Activated T-helper 1 cell treated with anti-CD3 and anti-CD28 coated beads, Interleukin-12 subunit alpha, Interleukin-12 subunit beta, Interleukin-2, Interleukin-4 antibody, amounts not matched to agents 30 ng/mL and 10 ng/mL and 1 ng/mL, durations not matched to agents 14 hours and 24 hours and 36 hours (primary cell): ENCODE measurements around the gene LHFPL2. TPM values are rescaled to one million over a fixed set of nuclear protein-coding genes. Genes with fewer than 3 reads are reported as not detected.

ENCODE experiments used
- DNase-seq: peaks from one replicate; pipeline ENCODE4 v3.0.0; 2021; ENCODE audit warnings: low spot score
- H3K27ac Mint-ChIP-seq: one replicate; pipeline ENCODE4 v1.8.0; 2021; ENCODE audit warnings: mild to moderate bottlenecking, mixed read lengths
- H3K27me3 Mint-ChIP-seq: one replicate; pipeline ENCODE4 v1.8.0; 2022; ENCODE audit warnings: mild to moderate bottlenecking, moderate library complexity, mixed read lengths; ENCODE audit not compliant: insufficient read depth
- H3K36me3 Mint-ChIP-seq: one replicate; pipeline ENCODE4 v1.8.0; 2021; ENCODE audit warnings: low read depth, mixed read lengths
- H3K4me1 Mint-ChIP-seq: one replicate; pipeline ENCODE4 v1.8.0; 2021; ENCODE audit warnings: low read depth, mixed read lengths
- H3K4me3 Mint-ChIP-seq: one replicate; pipeline ENCODE4 v1.8.0; 2021; ENCODE audit warnings: mild to moderate bottlenecking, moderate library complexity, mixed read lengths
- H3K9me3 Mint-ChIP-seq: one replicate; pipeline ENCODE4 v1.8.0; 2021; ENCODE audit warnings: mixed read lengths
- intact Hi-C: fragments of 100-400 bp; cut with micrococcal nuclease; formaldehyde crosslinking; loops from one replicate; pipeline ENCODE4 v1.15.1; 2024
- total RNA-seq: library from RNA; stranded (reverse); gene quantifications from 2 replicates; pipeline ENCODE4 v1.2.3, GENCODE V29; 2022

The LHFPL2 gene
- total RNA-seq, 1 donor from 2014 or later: 0.08 TPM

DNA sequence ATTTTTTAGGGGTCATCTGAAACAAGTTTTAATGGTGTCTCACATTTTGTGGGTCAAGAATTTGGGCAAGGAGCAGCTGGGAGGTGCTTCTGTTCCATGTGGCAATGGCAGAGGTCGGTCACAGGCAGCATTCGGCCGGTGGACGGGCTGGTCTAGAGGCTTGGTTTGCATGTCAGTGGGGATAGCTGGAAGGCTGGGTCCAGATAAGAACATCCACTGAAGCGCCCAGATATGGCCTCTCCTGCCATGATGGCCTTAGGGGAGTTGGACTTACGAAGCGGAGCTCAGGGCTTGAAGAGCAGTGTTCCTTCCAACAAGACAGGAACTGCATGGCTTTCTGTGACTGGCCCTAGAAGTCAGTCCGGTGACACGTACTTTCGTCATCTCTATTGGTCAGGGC is 30.3 kb downstream of the LHFPL2 start:
- Mint-ChIP-seq H3K4me1 (no peaks in the 10 kb centered on the region), H3K36me3 (no peaks in the 10 kb centered on the region), H3K4me3 (no peak overlapping the region), H3K9me3 (no peaks in the 10 kb centered on the region), H3K27ac (no peak overlapping the region), H3K27me3 (peaks cover 4% of the 10 kb centered on the region)
- DNase-seq: no peak
- intact Hi-C loops: no loop called here

- no peak overlapping the region for H3K4me3 Mint-ChIP-seq
- DNase-seq: no peak
- no peak overlapping the region for H3K27ac Mint-ChIP-seq
- H3K4me1 Mint-ChIP-seq: no peaks in the 10 kb centered on the region
- peaks cover 9% of the 10 kb centered on the region for H3K27me3 Mint-ChIP-seq
- no peaks in the 10 kb centered on the region for H3K9me3 Mint-ChIP-seq
- no peaks in the 10 kb centered on the region for H3K36me3 Mint-ChIP-seq
- intact Hi-C loops: no loop called here
Observed at GRCh38 chr5:78615697-78616096, 32.9 kb downstream of the LHFPL2 start.

- Mint-ChIP-seq H3K27ac (no peak overlapping the region), H3K36me3 (no peaks in the 10 kb centered on the region), H3K4me3 (no peak overlapping the region), H3K9me3 (no peaks in the 10 kb centered on the region), H3K4me1 (no peaks in the 10 kb centered on the region), H3K27me3 (peaks cover 14% of the 10 kb centered on the region)
- no peak for DNase-seq
- intact Hi-C loops: no loop called here
Observed at GRCh38 chr5:78614816-78615215, 33.8 kb downstream of the LHFPL2 start.

- DNase-seq: no peak
- Mint-ChIP-seq H3K4me1 (no peaks in the 10 kb centered on the region), H3K9me3 (no peaks in the 10 kb centered on the region), H3K4me3 (no peak overlapping the region), H3K27ac (no peak overlapping the region), H3K36me3 (no peaks in the 10 kb centered on the region), H3K27me3 (peaks cover 14% of the 10 kb centered on the region)
- intact Hi-C loops: no loop called here
Observed at GRCh38 chr5:78613756-78614155, 34.8 kb downstream of the LHFPL2 start.

GRCh38 chr5:78613151-78613533 is 35.4 kb downstream of the LHFPL2 start:
- no peaks in the 10 kb centered on the region for H3K36me3 Mint-ChIP-seq
- H3K4me1 Mint-ChIP-seq: no peaks in the 10 kb centered on the region
- peaks cover 16% of the 10 kb centered on the region for H3K27me3 Mint-ChIP-seq
- H3K9me3 Mint-ChIP-seq: no peaks in the 10 kb centered on the region
- H3K4me3 Mint-ChIP-seq: no peak overlapping the region
- intact Hi-C loops: no loop called here
- no peak for DNase-seq
- no peak overlapping the region for H3K27ac Mint-ChIP-seq

- no peak for DNase-seq
- Mint-ChIP-seq H3K4me1 (no peaks in the 10 kb centered on the region), H3K27me3 (peaks cover 14% of the 10 kb centered on the region), H3K27ac (no peak overlapping the region), H3K36me3 (no peaks in the 10 kb centered on the region), H3K4me3 (no peak overlapping the region), H3K9me3 (no peaks in the 10 kb centered on the region)
- intact Hi-C loops: no loop called here
Observed at GRCh38 chr5:78612227-78613150, 36.1 kb downstream of the LHFPL2 start.

DNA sequence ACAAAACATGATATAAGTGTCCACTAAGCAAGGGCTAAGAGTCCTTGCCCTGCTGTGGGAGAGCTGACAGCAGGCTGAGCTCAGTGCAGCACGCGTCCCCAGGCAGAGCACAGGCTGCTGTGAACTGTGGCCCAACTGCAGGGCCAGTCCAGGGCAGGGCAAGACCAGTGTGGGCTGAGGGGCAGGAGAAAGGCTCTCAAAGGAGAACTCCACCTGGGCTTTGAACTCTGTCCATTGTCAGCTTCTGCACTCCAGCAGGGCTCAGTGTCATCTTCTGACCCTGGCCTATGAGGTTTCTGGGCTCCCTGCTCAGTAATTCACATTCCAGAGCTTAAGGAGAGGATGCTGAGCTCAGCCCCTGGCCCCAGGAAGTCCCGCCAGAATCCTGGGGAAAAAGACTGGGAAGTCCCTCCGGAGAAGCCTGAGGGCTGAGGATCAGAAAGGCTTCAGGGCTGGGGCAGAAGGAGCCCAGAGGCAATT is 37.4 kb downstream of the LHFPL2 start:
- intact Hi-C loops: no loop called here
- H3K4me3 Mint-ChIP-seq: no peak overlapping the region
- no peak for DNase-seq
- peaks cover 12% of the 10 kb centered on the region for H3K27me3 Mint-ChIP-seq
- no peaks in the 10 kb centered on the region for H3K36me3 Mint-ChIP-seq
- H3K4me1 Mint-ChIP-seq: no peaks in the 10 kb centered on the region
- no peaks in the 10 kb centered on the region for H3K9me3 Mint-ChIP-seq
- H3K27ac Mint-ChIP-seq: no peak overlapping the region

- H3K4me3 Mint-ChIP-seq: no peak overlapping the region
- no peak overlapping the region for H3K27ac Mint-ChIP-seq
Observed at GRCh38 chr5:78610636-78611035, 37.9 kb downstream of the LHFPL2 start.

DNA sequence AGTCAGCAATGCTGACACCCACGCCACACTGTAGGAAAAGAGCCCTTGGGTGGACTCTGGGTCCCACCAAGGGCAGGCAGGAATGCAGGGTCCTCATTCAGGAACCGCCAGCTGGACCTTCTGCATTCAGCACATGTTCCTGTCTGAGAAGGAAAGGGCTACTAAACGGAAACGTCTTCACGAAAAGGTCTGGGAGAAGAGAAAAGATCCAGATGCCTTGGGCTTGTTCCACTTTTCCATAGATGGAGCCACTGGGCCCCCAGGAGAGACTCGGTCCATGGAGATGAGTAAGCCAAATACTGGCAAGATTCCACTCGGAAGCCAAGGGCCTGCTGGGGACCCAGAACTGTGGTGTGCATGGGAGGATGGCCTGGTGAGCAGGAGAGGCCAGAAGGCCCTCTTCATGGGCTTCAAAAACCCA is 38.4 kb downstream of the LHFPL2 start:
- DNase-seq: no peak
- Mint-ChIP-seq H3K4me1 (no peaks in the 10 kb centered on the region), H3K4me3 (no peak overlapping the region), H3K9me3 (no peaks in the 10 kb centered on the region), H3K27me3 (peaks cover 12% of the 10 kb centered on the region), H3K27ac (no peak overlapping the region), H3K36me3 (no peaks in the 10 kb centered on the region)
- intact Hi-C loops: no loop called here

More at GRCh38 chr5:78610636-78611035, 37.9 kb downstream of the LHFPL2 start:
- intact Hi-C loops: no loop called here
- H3K27me3 Mint-ChIP-seq: peaks cover 12% of the 10 kb centered on the region
- H3K4me1 Mint-ChIP-seq: no peaks in the 10 kb centered on the region
- no peaks in the 10 kb centered on the region for H3K9me3 Mint-ChIP-seq
- H3K36me3 Mint-ChIP-seq: no peaks in the 10 kb centered on the region
- DNase-seq: no peak

GRCh38 chr5:78607864-78608263 is 40.7 kb downstream of the LHFPL2 start:
- Mint-ChIP-seq H3K27me3 (peaks cover 12% of the 10 kb centered on the region), H3K9me3 (no peaks in the 10 kb centered on the region), H3K4me1 (no peaks in the 10 kb centered on the region), H3K36me3 (no peaks in the 10 kb centered on the region), H3K4me3 (no peak overlapping the region), H3K27ac (no peak overlapping the region)
- no peak for DNase-seq
- intact Hi-C loops: no loop called here

DNA sequence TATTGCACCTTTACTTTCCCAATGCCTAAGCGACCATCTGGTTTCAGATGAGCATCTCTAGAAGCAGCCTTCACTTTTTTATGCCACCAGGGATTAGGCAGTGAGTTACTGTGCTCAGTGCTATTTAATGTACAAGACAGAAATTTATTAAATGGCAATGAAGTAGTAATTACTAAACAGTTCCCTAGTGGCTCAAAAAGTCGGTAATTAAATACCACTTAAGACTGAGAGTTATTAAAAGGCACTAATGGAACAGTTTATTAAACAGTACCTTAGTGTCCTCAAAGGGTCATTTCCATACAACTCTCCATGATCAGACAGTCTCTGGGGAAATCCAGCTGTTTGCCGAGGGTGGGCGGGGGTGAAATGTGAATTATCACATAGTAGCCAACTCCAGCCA is 42.3 kb downstream of the LHFPL2 start:
- peaks cover 8% of the 10 kb centered on the region for H3K27me3 Mint-ChIP-seq
- no peak overlapping the region for H3K4me3 Mint-ChIP-seq
- intact Hi-C loops: no loop called here
- H3K27ac Mint-ChIP-seq: no peak overlapping the region
- DNase-seq: no peak
- H3K9me3 Mint-ChIP-seq: no peaks in the 10 kb centered on the region
- H3K36me3 Mint-ChIP-seq: no peaks in the 10 kb centered on the region
- no peaks in the 10 kb centered on the region for H3K4me1 Mint-ChIP-seq

DNA sequence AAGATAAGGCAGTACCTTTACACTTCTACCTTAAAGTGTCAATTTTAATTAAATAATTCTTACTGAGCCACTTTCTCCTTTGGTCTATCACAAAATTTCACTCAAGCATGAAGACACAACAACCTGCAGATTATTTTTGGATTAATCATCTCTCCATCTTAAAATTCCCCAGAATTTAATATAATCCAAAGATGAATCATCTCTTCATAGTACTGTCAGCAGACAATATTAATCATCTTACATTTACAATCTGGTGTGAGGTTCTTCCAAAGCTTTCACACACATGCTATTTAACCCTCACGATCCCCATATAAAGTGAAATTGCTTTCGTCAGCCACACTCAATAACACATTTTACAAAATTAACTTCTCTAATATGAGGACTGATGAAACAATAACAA is 43.0 kb downstream of the LHFPL2 start:
- no peaks in the 10 kb centered on the region for H3K9me3 Mint-ChIP-seq
- no peaks in the 10 kb centered on the region for H3K36me3 Mint-ChIP-seq
- intact Hi-C loops: no loop called here
- DNase-seq: no peak
- no peaks in the 10 kb centered on the region for H3K4me1 Mint-ChIP-seq
- H3K4me3 Mint-ChIP-seq: no peak overlapping the region
- H3K27ac Mint-ChIP-seq: no peak overlapping the region
- H3K27me3 Mint-ChIP-seq: peaks cover 7% of the 10 kb centered on the region

GRCh38 chr5:78604689-78605285 is 43.8 kb downstream of the LHFPL2 start:
- intact Hi-C loops: no loop called here
- H3K9me3 Mint-ChIP-seq: no peaks in the 10 kb centered on the region
- H3K36me3 Mint-ChIP-seq: no peaks in the 10 kb centered on the region
- H3K4me3 Mint-ChIP-seq: no peak overlapping the region
- no peaks in the 10 kb centered on the region for H3K4me1 Mint-ChIP-seq
- H3K27ac Mint-ChIP-seq: no peak overlapping the region
- H3K27me3 Mint-ChIP-seq: peaks cover 2% of the 10 kb centered on the region
- no peak for DNase-seq
